Measurements from ENCODE around the gene CDK6. TPM values are rescaled to one million over a fixed set of nuclear protein-coding genes. Genes with fewer than 3 reads are reported as not detected.

The CDK6 gene
- total and polyA plus RNA-seq, 2 of the 8 experiments (the other 6 are each of a cell fraction or from before 2014, with no cell fraction given) = 5.9 to 18.9 TPM

GRCh38 chr7:92830027-92830426, 6.3 kb downstream of the CDK6 start (continued):
- TF ChIP-seq TAF7 (optimal IDR thresholded peaks at IDR 0.05; ENCODE audit: borderline replicate concordance, low read depth, low read length) = no peak
- TF ChIP-seq RAD21 (IDR thresholded peaks at IDR 0.05 in 1 of 2, conservative IDR thresholded peaks at IDR 0.05 in 1 of 2; ENCODE audit: low read depth in 2 of 2, low read length in 2 of 2) = no peak

All from H1 (cell line).